Right cardiac atrium (tissue), 5 donors: ENCODE measurements around the gene SRRM3. TPM values are rescaled to one million over a fixed set of nuclear protein-coding genes. Genes with fewer than 3 reads are reported as not detected.
"Not testable (repeated sequence)": the region's sequence is repeated elsewhere in the genome, so short reads cannot be mapped to it uniquely, and the experiment has no call there.

ENCODE experiments used
- ATAC-seq, 2 donors: fragments of 200-7000 bp; cut with Tn5 transposase; one replicate each; pipeline versions ENCODE4 v1.8.0 to v1.9.1; 2020; ENCODE audit warnings: moderate library complexity in 2 of 2, mild to moderate bottlenecking in 1 of 2
- DNase-seq, 3 donors: peaks; one replicate each; pipeline ENCODE4 v3.0.0-alpha.2; 2020
- H3K27ac ChIP-seq: one replicate; pipeline ENCODE4 v1.5.1; 2013; ENCODE audit warnings: mild to moderate bottlenecking, low read length, control low read depth, moderate library complexity
- H3K27me3 ChIP-seq: one replicate; pipeline ENCODE4 v1.6.1; 2013; ENCODE audit not compliant: control insufficient read depth, insufficient read depth
- H3K4me1 ChIP-seq: one replicate; pipeline ENCODE4 v1.6.1; 2013; ENCODE audit warnings: low read length; ENCODE audit not compliant: control insufficient read depth, insufficient read depth
- H3K4me3 ChIP-seq: one replicate; pipeline ENCODE4 v1.5.1; 2013; ENCODE audit warnings: low read length, control low read depth
- H3K9me3 ChIP-seq: one replicate; pipeline ENCODE4 v1.6.1; 2013; ENCODE audit warnings: low read length; ENCODE audit not compliant: control insufficient read depth
- WGBS: extraction: QIAGEN DNeasy Blood & Tissue Kit; methylation state at CpG from one replicate; pipeline ENCODE4 v1.1.7; 2013; 5-methylcytosine and 5-hydroxymethylcytosine counted together
- intact Hi-C, 4 donors: fragments of 100-400 bp; cut with DNase I; formaldehyde crosslinking; loops; one replicate each; pipeline versions ENCODE4 v1.11.0 to v1.14.0; 2022 to 2023
- polyA plus RNA-seq: library from polyadenylated mRNA; stranded (reverse); fragments of 200-250 nt; gene quantifications from one replicate; pipeline ENCODE4 v1.2.3, GENCODE V29; 2013
- total RNA-seq, 4 donors: library from RNA; stranded (reverse); fragmentation: NEBNext Ultra II Directional; extraction: Animal tissue kit (Norgen Biotek cat#: 25700); gene quantifications; one replicate each; pipeline ENCODE4 v1.2.1, GENCODE V29; 2021
- donor health status: healthy with polysubstance abuse.
- donor health status: DM: no; HTN: yes; CAD: no.
- donor health status: DM: no; HTN: no; CAD: no.
- donor health status: DM: no; HTN: yes; CAD: no; lungs with severe emphysema.
- donor health status: DM: yes; HTN: yes; CAD: no.

SRRM3 gene
- total and polyA plus RNA-seq, 5 donors = 20.6 to 52.8 (median 25.0) TPM

- ATAC-seq (peak in 1 of 2 donors; percentile 10), DNase-seq (no peak)
- H3K9me3 ChIP-seq = no peaks in the 10 kb centered on the region
- H3K4me1 ChIP-seq = peaks cover 3% of the 10 kb centered on the region
- WGBS = 2% methylated on average over 68 of the region's 68 CpGs
- H3K4me3 ChIP-seq = peak overlapping the region; percentile 41
- H3K27me3 ChIP-seq = no peaks in the 10 kb centered on the region
- no peak overlapping the region for H3K27ac ChIP-seq
- intact Hi-C loops = loop anchor here in 1 of 4 donors (10.0 kb wide), 1 partner anchor 82 kb away; no protein-coding TSS in a partner anchor
Observed at GRCh38 chr7:76267107-76267893, 65.6 kb downstream of the SRRM3 start.

DNA sequence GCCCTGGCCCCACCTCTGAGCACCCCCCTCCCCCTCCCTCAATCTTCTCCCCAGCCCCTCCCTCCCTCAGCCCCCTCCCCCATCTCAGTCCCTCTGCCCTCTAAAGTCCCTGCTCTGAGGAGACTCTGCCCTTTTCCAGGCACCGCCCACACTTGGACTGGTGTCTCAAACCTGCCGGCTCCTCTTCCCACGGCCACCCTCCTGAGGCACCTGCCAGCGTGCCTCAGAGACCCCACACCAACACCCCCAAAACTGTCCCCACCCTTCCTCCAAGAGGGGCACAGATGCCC is 66.1 kb downstream of the SRRM3 start:
- no peaks in the 10 kb centered on the region for H3K27me3 ChIP-seq
- H3K9me3 ChIP-seq = no peaks in the 10 kb centered on the region
- no peak for DNase-seq
- no peak overlapping the region for H3K27ac ChIP-seq
- H3K4me3 ChIP-seq = no peak overlapping the region
- intact Hi-C loops = loop anchor here in 1 of 4 donors (10.0 kb wide), 1 partner anchor 83 kb away; no protein-coding TSS in a partner anchor
- peaks cover 3% of the 10 kb centered on the region for H3K4me1 ChIP-seq
- 24% methylated on average over 4 of the region's 4 CpGs for WGBS
- ATAC-seq = no peak

DNA sequence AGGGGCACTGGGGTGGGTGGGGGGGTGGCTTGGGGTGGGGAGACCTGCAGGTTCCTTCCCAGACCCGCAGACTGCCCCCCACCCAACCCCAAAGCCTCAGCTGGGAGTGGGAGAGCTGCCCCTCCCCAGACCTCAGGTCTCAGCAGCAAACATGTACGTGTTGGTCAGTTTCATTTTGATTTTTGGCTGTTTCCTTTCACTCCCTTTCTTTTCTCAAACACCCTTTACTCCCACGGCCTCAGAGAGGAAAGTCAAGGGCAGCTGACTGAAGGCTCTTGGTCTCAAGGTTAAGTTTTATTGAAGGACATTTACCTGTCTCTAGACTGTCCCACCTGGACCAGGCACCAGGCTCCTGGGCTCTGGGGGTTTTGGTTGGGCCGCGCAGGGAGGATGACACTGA is 66.7 kb downstream of the SRRM3 start:
- 39% methylated on average over 5 of the region's 5 CpGs for WGBS
- Histone ChIP-seq H3K9me3 (no peaks in the 10 kb centered on the region), H3K27ac (no peak overlapping the region), H3K4me1 (peaks cover 3% of the 10 kb centered on the region), H3K4me3 (no peak overlapping the region), H3K27me3 (no peaks in the 10 kb centered on the region)
- intact Hi-C loops = loop anchor here in 1 of 4 donors (10.0 kb wide), 1 partner anchor 84 kb away; no protein-coding TSS in a partner anchor
- DNase-seq = no peak
- ATAC-seq = peak in 1 of 2 donors; percentile 34

DNA sequence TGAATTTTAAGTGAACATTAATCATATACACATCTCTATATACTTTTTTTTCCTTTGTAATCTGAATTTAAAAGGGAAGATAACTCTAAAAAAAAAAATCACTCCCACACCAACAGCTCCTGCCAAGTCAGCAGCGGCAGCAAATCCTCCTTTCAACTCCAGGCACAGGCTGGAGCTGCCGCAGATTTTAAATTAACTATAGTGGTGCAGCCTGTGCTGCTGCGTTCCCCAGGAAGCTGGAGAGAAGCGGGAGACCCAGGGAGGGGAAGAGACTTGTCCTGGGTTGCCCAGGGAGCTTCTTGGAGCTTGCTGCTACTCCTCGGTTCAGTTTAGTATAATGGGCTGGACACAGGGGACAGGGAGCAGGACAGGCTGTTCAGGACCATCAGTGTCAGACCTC is 68.2 kb downstream of the SRRM3 start:
- DNase-seq = no peak
- Histone ChIP-seq H3K4me3 (no peak overlapping the region), H3K9me3 (no peaks in the 10 kb centered on the region), H3K27ac (no peak overlapping the region), H3K4me1 (peaks cover 3% of the 10 kb centered on the region), H3K27me3 (no peaks in the 10 kb centered on the region)
- intact Hi-C loops = loop anchor here in 1 of 4 donors (10.0 kb wide), 1 partner anchor 85 kb away; no protein-coding TSS in a partner anchor
- ATAC-seq = no peak
- WGBS = 19% methylated on average over 5 of the region's 5 CpGs

GRCh38 chr7:76271384-76271783 is 69.7 kb downstream of the SRRM3 start:
- 77% methylated on average over 2 of the region's 2 CpGs for WGBS

DNA sequence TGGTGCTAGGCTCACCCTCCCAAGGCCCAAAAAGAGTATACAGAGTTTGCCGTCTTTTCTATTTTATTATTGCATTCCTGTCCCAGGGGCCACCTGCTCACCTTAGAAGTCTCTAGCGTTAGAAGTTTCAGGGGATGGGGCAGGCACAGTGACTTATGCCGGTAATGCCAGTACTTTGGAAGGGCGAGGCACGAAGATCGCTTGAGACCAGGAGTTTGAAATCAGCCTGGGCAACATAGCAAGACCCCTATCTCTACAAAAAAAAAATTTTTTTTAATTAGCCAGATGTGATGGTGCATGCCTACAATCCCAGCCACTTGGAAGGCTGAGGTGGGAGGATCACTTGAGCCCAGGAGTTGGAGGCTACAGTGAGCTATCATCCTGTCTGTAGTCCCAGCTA is 70.4 kb downstream of the SRRM3 start:
- DNase-seq = no peak
- Histone ChIP-seq H3K4me1 (peaks cover 3% of the 10 kb centered on the region), H3K27ac (no peak overlapping the region), H3K9me3 (no peaks in the 10 kb centered on the region), H3K27me3 (no peaks in the 10 kb centered on the region), H3K4me3 (no peak overlapping the region)
- no peak for ATAC-seq
- intact Hi-C loops = no loop called here
- WGBS = 94% methylated on average over 6 of the region's 6 CpGs

More at GRCh38 chr7:76271384-76271783, 69.7 kb downstream of the SRRM3 start:
- H3K4me3 ChIP-seq, H3K27me3 ChIP-seq, H3K27ac ChIP-seq, intact Hi-C loops, H3K9me3 ChIP-seq, ATAC-seq, DNase-seq, H3K4me1 ChIP-seq: not testable (repeated sequence)

- no peak for DNase-seq
- no peak overlapping the region for H3K27ac ChIP-seq
- ATAC-seq = no peak
- WGBS = 27% methylated on average over 7 of the region's 7 CpGs
- H3K4me3 ChIP-seq = no peak overlapping the region
- no peaks in the 10 kb centered on the region for H3K9me3 ChIP-seq
- H3K27me3 ChIP-seq = no peaks in the 10 kb centered on the region
- intact Hi-C loops = no loop called here
- H3K4me1 ChIP-seq = peaks cover 1% of the 10 kb centered on the region
Observed at GRCh38 chr7:76272851-76273497, 71.3 kb downstream of the SRRM3 start.

DNA sequence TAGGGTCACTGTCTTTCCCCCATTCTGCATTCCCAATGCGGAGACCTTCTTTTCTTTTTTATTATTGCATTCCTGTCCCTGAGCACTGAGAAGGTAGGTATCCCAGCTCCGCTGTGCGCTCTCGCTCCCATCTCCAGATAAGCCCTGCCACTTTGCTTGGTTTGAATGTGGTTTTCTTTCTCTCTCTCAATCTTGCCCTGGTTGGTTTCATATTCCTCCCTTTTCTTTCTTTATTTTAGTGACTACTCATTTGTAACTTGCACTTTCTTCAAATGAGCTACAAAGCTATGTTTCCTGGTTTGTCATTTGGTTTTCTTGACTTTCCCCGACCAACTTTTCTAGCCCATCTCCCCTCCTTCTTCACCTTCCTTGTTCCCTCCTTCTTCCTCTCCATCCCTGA is 71.8 kb downstream of the SRRM3 start:
- DNase-seq (no peak), ATAC-seq (no peak)
- Histone ChIP-seq H3K27me3 (no peaks in the 10 kb centered on the region), H3K4me1 (no peaks in the 10 kb centered on the region), H3K9me3 (no peaks in the 10 kb centered on the region), H3K4me3 (no peak overlapping the region), H3K27ac (no peak overlapping the region)
- intact Hi-C loops = no loop called here
- WGBS = 83% methylated on average over 5 of the region's 5 CpGs

GRCh38 chr7:76278540-76278939 is 76.8 kb downstream of the SRRM3 start:
- ATAC-seq = no peak
- Histone ChIP-seq H3K9me3 (no peaks in the 10 kb centered on the region), H3K4me3 (no peak overlapping the region), H3K27me3 (no peaks in the 10 kb centered on the region), H3K4me1 (no peaks in the 10 kb centered on the region), H3K27ac (no peak overlapping the region)
- intact Hi-C loops = no loop called here
- DNase-seq = no peak
- 97% methylated on average over 1 of the region's 1 CpG for WGBS

DNA sequence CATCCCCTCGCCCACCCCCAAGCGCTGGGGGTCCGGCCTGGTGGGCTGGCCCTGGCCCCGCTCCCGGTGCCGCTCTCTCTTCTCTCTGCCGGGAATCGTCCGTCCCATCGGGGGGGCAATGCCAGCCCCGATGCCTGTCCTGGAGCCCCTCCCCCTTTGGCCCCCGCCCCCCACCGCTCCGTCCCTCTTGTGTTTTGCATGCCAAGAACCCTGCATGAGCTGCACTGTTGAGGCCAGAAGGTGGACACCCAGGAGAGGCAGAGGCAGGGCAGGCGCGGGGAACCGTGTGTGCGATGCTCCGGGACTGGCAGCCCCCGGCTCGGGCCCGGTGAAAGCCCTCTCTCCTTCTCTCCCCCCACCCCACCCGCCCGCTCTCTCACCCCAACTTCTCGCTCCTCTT is 78.7 kb downstream of the SRRM3 start:
- Histone ChIP-seq H3K27ac (no peak overlapping the region), H3K27me3 (no peaks in the 10 kb centered on the region), H3K4me3 (no peak overlapping the region), H3K4me1 (no peaks in the 10 kb centered on the region), H3K9me3 (no peaks in the 10 kb centered on the region)
- ATAC-seq (no peak), DNase-seq (peak in 2 of 3 donors; percentile 33 to 55)
- WGBS = 18% methylated on average over 25 of the region's 25 CpGs
- intact Hi-C loops = loop anchor here in 1 of 4 donors (10.0 kb wide), 1 partner anchor 96 kb away; no protein-coding TSS in a partner anchor

DNA sequence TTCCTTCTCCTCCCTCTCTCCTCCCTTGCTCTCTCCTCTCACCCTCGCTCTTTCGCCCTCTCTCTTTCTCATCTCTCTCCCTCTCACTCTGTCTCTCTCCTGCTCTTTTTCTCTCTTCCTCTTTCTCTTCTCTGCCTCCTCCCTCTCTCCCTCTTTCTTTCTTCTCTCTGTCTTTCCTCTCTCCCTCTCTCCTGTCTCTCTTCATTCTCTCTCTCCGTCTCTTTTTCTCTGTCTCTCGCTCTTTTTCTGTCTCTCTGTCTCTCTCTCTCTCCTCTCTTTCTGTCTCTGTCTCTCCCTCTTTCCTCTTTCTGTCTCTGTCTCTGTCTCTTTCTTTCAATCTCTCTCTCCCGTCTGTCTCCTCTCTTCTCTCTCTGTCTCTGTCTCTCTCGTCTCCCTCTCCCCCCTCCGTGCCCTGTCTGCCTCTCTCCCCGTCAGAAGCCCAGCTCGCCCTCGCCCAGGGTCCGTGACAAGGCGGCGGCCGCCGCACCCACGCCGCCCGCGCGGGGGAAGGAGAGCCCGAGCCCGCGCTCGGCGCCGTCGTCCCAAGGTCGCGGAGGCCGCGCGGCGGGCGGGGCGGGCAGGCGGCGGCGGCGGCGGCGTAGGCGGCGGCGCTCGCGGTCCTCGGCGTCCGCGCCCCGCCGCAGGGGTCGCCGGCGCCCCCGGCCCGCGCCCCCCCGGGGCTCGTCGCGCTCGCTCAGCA is 79.5 kb downstream of the SRRM3 start:
- intact Hi-C loops = loop anchor here in 1 of 4 donors (10.0 kb wide), 1 partner anchor 96 kb away; no protein-coding TSS in a partner anchor
- DNase-seq = peak in 1 of 3 donors; percentile 62

More for the DNA sequence above, 79.5 kb downstream of the SRRM3 start:
- 3% methylated on average over 63 of the region's 63 CpGs for WGBS
- Histone ChIP-seq H3K27me3 (no peaks in the 10 kb centered on the region), H3K9me3 (no peaks in the 10 kb centered on the region), H3K4me3 (peak overlapping the region; percentile 61), H3K4me1 (no peaks in the 10 kb centered on the region), H3K27ac (no peak overlapping the region)
- peak; percentile 16 to 26 for ATAC-seq
